HEK293 (cell line): ENCODE results near the gene THRA.

ENCODE experiments used
- CTCF ChIA-PET: fragments of 350-600 bp; formaldehyde crosslinking; extraction: SDS; loops from one replicate; lab custom pipeline; 2021; ENCODE audit warnings: antibody characterized with exemption; lab: Yijun Ruan, JAX
- POLR2A ChIA-PET: fragments of 300-600 bp; formaldehyde crosslinking; extraction: SDS; loops from one replicate; lab custom pipeline; 2020; ENCODE audit warnings: antibody characterized with exemption, inconsistent platforms; lab: Yijun Ruan, JAX
- H3K27ac ChIP-seq: fragments of 200-500 bp; sonication (Bioruptor generic); 2 replicates; pipeline ENCODE4 v1.5.1; 2014; ENCODE audit warnings: low read depth, low read length, control low read depth, inconsistent platforms; ENCODE audit errors: extremely low read depth
- H3K36me3 ChIP-seq, 2 experiments: fragments of 200-500 bp in 1 of 2; sonication (Bioruptor generic) in 1 of 2; 1 replicate in 1 of 2; 2 replicates in 1 of 2; pipeline ENCODE4 v1.5.1; 2014 to 2017; ENCODE audit warnings: inconsistent platforms in 2 of 2, low read length in 2 of 2; ENCODE audit not compliant: control insufficient read depth in 2 of 2, insufficient read depth in 1 of 2
- H3K4me1 ChIP-seq: fragments of 200-500 bp; sonication (Bioruptor generic); 2 replicates; pipeline ENCODE4 v1.5.1; 2014; ENCODE audit warnings: mild to moderate bottlenecking, low read length, inconsistent platforms; ENCODE audit not compliant: control insufficient read depth, insufficient read depth
- H3K4me3 ChIP-seq: 2 replicates; pipeline ENCODE4 v1.5.1; 2011; ENCODE audit warnings: low read depth, mild to moderate bottlenecking, control low read depth, low read length, moderate library complexity
- H3K9me3 ChIP-seq: fragments of 200-500 bp; sonication (Bioruptor generic); 2 replicates; pipeline ENCODE4 v1.5.1; 2014; ENCODE audit warnings: low read depth, low read length, inconsistent platforms; ENCODE audit not compliant: control insufficient read depth, insufficient read depth
- ATF2 ChIP-seq: fragments of 450-650 bp; formaldehyde crosslinking; IDR thresholded peaks from 2 replicates; pipeline ENCODE4 v1.5.1; 2016; ENCODE audit warnings: missing biosample characterization, missing genetic modification characterization, low read depth
- GLIS2 ChIP-seq: fragments of 450-650 bp; formaldehyde crosslinking; IDR thresholded peaks from 2 replicates; pipeline ENCODE4 v1.5.1; 2016; ENCODE audit warnings: missing biosample characterization, missing genetic modification characterization
- HOXC10 ChIP-seq: sonication (generic); formaldehyde crosslinking; IDR thresholded peaks from 2 replicates; pipeline ENCODE4 v1.8.1; 2023; ENCODE audit warnings: mild to moderate bottlenecking, missing genetic modification reagents
- KLF1 ChIP-seq: fragments of 450-650 bp; formaldehyde crosslinking; IDR thresholded peaks from 2 replicates; pipeline ENCODE4 v1.5.1; 2016; ENCODE audit warnings: missing biosample characterization, missing genetic modification characterization
- KLF16 ChIP-seq: fragments of 450-650 bp; formaldehyde crosslinking; IDR thresholded peaks from 2 replicates; pipeline ENCODE4 v1.5.1; 2017; ENCODE audit warnings: missing biosample characterization, missing genetic modification characterization
- SP3 ChIP-seq: fragments of 450-650 bp; formaldehyde crosslinking; IDR thresholded peaks from 2 replicates; pipeline ENCODE4 v1.5.1; 2016; ENCODE audit warnings: missing biosample characterization, missing genetic modification characterization
- YY1 ChIP-seq: fragments of 450-650 bp; formaldehyde crosslinking; IDR thresholded peaks from 2 replicates; pipeline ENCODE4 v1.5.1; 2018; ENCODE audit warnings: missing biosample characterization, missing genetic modification characterization
- YY2 ChIP-seq: fragments of 450-650 bp; formaldehyde crosslinking; IDR thresholded peaks from 2 replicates; pipeline ENCODE4 v1.5.1; 2016; ENCODE audit warnings: missing biosample characterization, missing genetic modification characterization
- ZBTB10 ChIP-seq: fragments of 450-650 bp; formaldehyde crosslinking; IDR thresholded peaks from 2 replicates; pipeline ENCODE4 v1.5.1; 2016; ENCODE audit warnings: missing biosample characterization, missing genetic modification characterization
- ZBTB7A ChIP-seq: fragments of 450-650 bp; formaldehyde crosslinking; IDR thresholded peaks from 2 replicates; pipeline ENCODE4 v1.5.1; 2016; ENCODE audit warnings: low read depth, missing biosample characterization, missing genetic modification characterization
- ZFP41 ChIP-seq: fragments of 450-650 bp; formaldehyde crosslinking; IDR thresholded peaks from 2 replicates; pipeline ENCODE4 v1.5.1; 2016; ENCODE audit warnings: missing biosample characterization, missing genetic modification characterization, borderline replicate concordance
- ZNF214 ChIP-seq: fragments of 450-650 bp; formaldehyde crosslinking; IDR thresholded peaks from 2 replicates; pipeline ENCODE4 v1.5.1; 2017; ENCODE audit warnings: missing biosample characterization, mild to moderate bottlenecking, missing genetic modification characterization, borderline replicate concordance
- ZNF221 ChIP-seq: fragments of 450-650 bp; formaldehyde crosslinking; IDR thresholded peaks from 2 replicates; pipeline ENCODE4 v1.5.1; 2017; ENCODE audit warnings: missing biosample characterization, missing genetic modification characterization, borderline replicate concordance
- ZNF24 ChIP-seq: fragments of 450-650 bp; formaldehyde crosslinking; IDR thresholded peaks from 2 replicates; pipeline ENCODE4 v1.5.1; 2016; ENCODE audit warnings: missing biosample characterization, missing genetic modification characterization
- ZNF280C ChIP-seq: fragments of 450-650 bp; formaldehyde crosslinking; IDR thresholded peaks from 2 replicates; pipeline ENCODE4 v1.5.1; 2016; ENCODE audit warnings: missing biosample characterization, missing genetic modification characterization
- ZNF302 ChIP-seq: fragments of 450-650 bp; formaldehyde crosslinking; IDR thresholded peaks from 2 replicates; pipeline ENCODE4 v1.5.1; 2016; ENCODE audit warnings: missing biosample characterization, missing genetic modification characterization, low read depth
- ZNF626 ChIP-seq: fragments of 450-650 bp; sonication (Bioruptor Pico); formaldehyde crosslinking; IDR thresholded peaks from 2 replicates; pipeline ENCODE4 v1.5.1; 2018; ENCODE audit warnings: missing biosample characterization, missing genetic modification characterization, inconsistent platforms
- ZNF677 ChIP-seq: fragments of 450-650 bp; IDR thresholded peaks from 2 replicates; pipeline ENCODE4 v1.5.0; 2018; ENCODE audit warnings: missing biosample characterization, mild to moderate bottlenecking, missing genetic modification characterization, moderate library complexity
- ZNF768 ChIP-seq: fragments of 450-650 bp; formaldehyde crosslinking; IDR thresholded peaks from 2 replicates; pipeline ENCODE4 v1.5.1; 2018; ENCODE audit warnings: missing biosample characterization, mild to moderate bottlenecking, missing genetic modification characterization
- ZSCAN18 ChIP-seq: fragments of 450-650 bp; formaldehyde crosslinking; IDR thresholded peaks from 2 replicates; pipeline ENCODE4 v1.5.1; 2016; ENCODE audit warnings: missing biosample characterization, missing genetic modification characterization
- ZSCAN23 ChIP-seq: fragments of 450-650 bp; formaldehyde crosslinking; IDR thresholded peaks from 2 replicates; pipeline ENCODE4 v1.5.1; 2016; ENCODE audit warnings: missing biosample characterization, missing genetic modification characterization
- TF ChIP-seq, protein P1 (sequence below): fragments of 450-650 bp; formaldehyde crosslinking; IDR thresholded peaks from 2 replicates; pipeline ENCODE4 v1.5.1; 2016; ENCODE audit warnings: missing biosample characterization, missing genetic modification characterization, borderline replicate concordance

The THRA gene

DNA sequence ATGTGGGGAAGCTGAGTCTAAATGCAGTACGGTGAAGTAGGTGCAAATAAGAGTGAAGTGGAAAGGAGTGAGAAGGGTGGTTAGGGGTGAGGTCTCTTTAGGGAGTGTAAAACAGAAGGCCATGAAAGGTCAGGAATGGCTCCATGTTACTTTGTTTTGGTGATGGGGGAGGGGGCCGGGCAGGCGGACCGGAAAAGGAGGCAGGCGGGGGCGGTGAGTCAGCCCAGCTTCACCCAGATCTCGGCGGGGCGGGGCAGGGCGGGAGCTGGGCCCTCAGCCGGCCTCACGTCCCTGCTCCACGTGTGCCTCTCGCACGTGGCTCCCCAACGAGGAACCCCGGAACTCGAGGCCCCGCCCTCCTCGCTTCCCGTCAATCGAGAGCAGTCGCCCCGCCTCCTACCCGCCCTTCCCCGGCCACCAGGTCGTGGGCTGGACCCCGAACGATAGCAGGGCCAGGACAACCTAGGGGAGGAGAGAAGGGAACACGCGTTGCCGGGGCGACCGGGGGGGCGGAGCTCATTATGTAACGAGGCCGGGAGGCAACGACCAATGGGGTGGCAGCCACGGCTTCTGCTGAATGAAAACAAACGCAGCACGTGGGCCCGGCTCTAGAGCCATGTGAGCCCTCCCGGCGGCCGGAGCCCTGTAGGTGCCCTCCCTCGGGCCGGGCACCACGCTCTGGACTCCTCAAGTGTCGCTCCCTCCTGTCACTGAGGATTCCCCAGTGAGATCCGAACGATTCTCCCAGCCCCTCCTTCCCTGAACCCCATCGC is 36.3 kb downstream of the THRA start (continued):
- TF ChIP-seq ZNF214 (tag by site-specific recombination) = no peak
- TF ChIP-seq HOXC10 (CRISPR knock-in tag) = 0 out of 2 replicates have a peak, but pooled peaks have one; percentile 34
- TF ChIP-seq YY2 (tag by site-specific recombination) = no peak; the same call in 1 of the 2 replicates
- TF ChIP-seq KLF1 (tag by site-specific recombination) = peak; percentile 91
- TF ChIP-seq ZBTB7A (tag by site-specific recombination) = no peak
- no peak for TF ChIP-seq ZNF677 (tag by site-specific recombination)

- ChIA-PET CTCF (interaction anchor here (0.6 to 7.2 kb wide), 19 partner anchors 10 to 478 kb away, joined by 3 to 61 read pairs (median 6); partner anchors contain the start of gene MED24), POLR2A (interaction anchor here (0.7 to 5.3 kb wide), 22 partner anchors 13 to 1588 kb away, joined by 3 to 117 read pairs (median 5); partner anchors contain the start of genes CASC3, MED24, MSL1 and PSMD3)
- Histone ChIP-seq H3K36me3 (peaks cover 0 to 22% of the 10 kb centered on the region in 2 experiments; a peak in 1 of 3 replicates), H3K4me3 (peak overlapping the region; percentile 23), H3K27ac (peak overlapping the region; percentile 58), H3K9me3 (no peaks in the 10 kb centered on the region), H3K4me1 (peaks cover 16% of the 10 kb centered on the region)
- TF ChIP-seq ZNF768 (tag by site-specific recombination) (no peak), ZBTB10 (tag by site-specific recombination) (0 out of 2 replicates have a peak, but pooled peaks have one; percentile 33), ZSCAN18 (tag by site-specific recombination) (0 out of 2 replicates have a peak, but pooled peaks have one; percentile 33), ZSCAN23 (tag by site-specific recombination) (no peak), SP3 (tag by site-specific recombination) (no peak), ZNF626 (tag by site-specific recombination) (no peak), ATF2 (tag by site-specific recombination) (no peak), GLIS2 (tag by site-specific recombination) (peak; percentile 25; the same call in 1 of the 2 replicates), ZNF221 (tag by site-specific recombination) (no peak), YY1 (tag by site-specific recombination) (no peak), ZNF302 (tag by site-specific recombination) (no peak), ZFP41 (no peak), ZNF24 (tag by site-specific recombination) (no peak), ZNF280C (tag by site-specific recombination) (no peak), KLF16 (tag by site-specific recombination) (no peak)
- TF ChIP-seq, protein P1, sequence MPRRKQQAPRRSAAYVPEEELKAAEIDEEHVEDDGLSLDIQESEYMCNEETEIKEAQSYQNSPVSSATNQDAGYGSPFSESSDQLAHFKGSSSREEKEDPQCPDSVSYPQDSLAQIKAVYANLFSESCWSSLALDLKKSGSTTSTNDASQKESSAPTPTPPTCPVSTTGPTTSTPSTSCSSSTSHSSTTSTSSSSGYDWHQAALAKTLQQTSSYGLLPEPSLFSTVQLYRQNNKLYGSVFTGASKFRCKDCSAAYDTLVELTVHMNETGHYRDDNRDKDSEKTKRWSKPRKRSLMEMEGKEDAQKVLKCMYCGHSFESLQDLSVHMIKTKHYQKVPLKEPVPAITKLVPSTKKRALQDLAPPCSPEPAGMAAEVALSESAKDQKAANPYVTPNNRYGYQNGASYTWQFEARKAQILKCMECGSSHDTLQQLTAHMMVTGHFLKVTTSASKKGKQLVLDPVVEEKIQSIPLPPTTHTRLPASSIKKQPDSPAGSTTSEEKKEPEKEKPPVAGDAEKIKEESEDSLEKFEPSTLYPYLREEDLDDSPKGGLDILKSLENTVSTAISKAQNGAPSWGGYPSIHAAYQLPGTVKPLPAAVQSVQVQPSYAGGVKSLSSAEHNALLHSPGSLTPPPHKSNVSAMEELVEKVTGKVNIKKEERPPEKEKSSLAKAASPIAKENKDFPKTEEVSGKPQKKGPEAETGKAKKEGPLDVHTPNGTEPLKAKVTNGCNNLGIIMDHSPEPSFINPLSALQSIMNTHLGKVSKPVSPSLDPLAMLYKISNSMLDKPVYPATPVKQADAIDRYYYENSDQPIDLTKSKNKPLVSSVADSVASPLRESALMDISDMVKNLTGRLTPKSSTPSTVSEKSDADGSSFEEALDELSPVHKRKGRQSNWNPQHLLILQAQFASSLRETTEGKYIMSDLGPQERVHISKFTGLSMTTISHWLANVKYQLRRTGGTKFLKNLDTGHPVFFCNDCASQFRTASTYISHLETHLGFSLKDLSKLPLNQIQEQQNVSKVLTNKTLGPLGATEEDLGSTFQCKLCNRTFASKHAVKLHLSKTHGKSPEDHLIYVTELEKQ (tag by site-specific recombination) = no peak
Observed at GRCh38 chr17:40099619-40100418, 37.1 kb downstream of the THRA start.
